Activated CD4-positive, alpha-beta T cell treated with anti-CD3 and anti-CD28 coated beads for 36 hours (primary cell): ENCODE measurements around the gene GPC6. TPM values are rescaled to one million over a fixed set of nuclear protein-coding genes. Genes with fewer than 3 reads are reported as not detected.
A peak's percentile ranks its signal among the peaks of the same experiment; 100 is the strongest.

Experiments
- ATAC-seq: fragments of 200-7000 bp; cut with Tn5 transposase; one replicate; pipeline ENCODE4 v1.10.0; 2021; ENCODE audit warnings: mild to moderate bottlenecking, moderate library complexity
- CTCF ChIA-PET: fragments of 350-600 bp; sonication (Branson Sonifier 250); formaldehyde crosslinking; loops from one replicate; lab custom pipeline; 2021; ENCODE audit warnings: antibody characterized with exemption; lab: Charles Lee
- POLR2A ChIA-PET: fragments of 350-600 bp; sonication (Branson Sonifier 250); formaldehyde crosslinking; loops from one replicate; lab custom pipeline; 2021; ENCODE audit warnings: antibody characterized with exemption, inconsistent platforms; lab: Charles Lee
- DNase-seq: peaks from one replicate; pipeline ENCODE4 v3.0.0-alpha.2; 2020
- H3K27ac Mint-ChIP-seq: one replicate; pipeline ENCODE4 v1.8.0; 2021; ENCODE audit warnings: mixed read lengths
- H3K27me3 Mint-ChIP-seq: one replicate; pipeline ENCODE4 v1.8.0; 2021; ENCODE audit warnings: mixed read lengths
- H3K36me3 Mint-ChIP-seq: one replicate; pipeline ENCODE4 v1.8.0; 2021; ENCODE audit warnings: low read depth, mixed read lengths
- H3K4me1 Mint-ChIP-seq: one replicate; pipeline ENCODE4 v1.8.0; 2021; ENCODE audit warnings: mixed read lengths
- H3K4me3 Mint-ChIP-seq: one replicate; pipeline ENCODE4 v1.8.0; 2021; ENCODE audit warnings: mild to moderate bottlenecking, moderate library complexity, mixed read lengths
- H3K9me3 Mint-ChIP-seq: one replicate; pipeline ENCODE4 v1.8.0; 2021; ENCODE audit warnings: low read depth, mixed read lengths
- intact Hi-C, 2 experiments: fragments of 100-400 bp; cut with DNase I in 1 of 2; cut with micrococcal nuclease in 1 of 2; formaldehyde crosslinking; loops; one replicate each; pipeline versions ENCODE4 v1.14.2 to v1.15.1; 2022 to 2024; cut with DNase I, micrococcal nuclease
- total RNA-seq, 2 experiments: library from RNA; stranded (reverse); gene quantifications; one replicate each; pipeline ENCODE4 v1.2.3, GENCODE V29; 2021

The GPC6 gene
- total RNA-seq, 2 experiments from 2014 or later, result not detected

DNA sequence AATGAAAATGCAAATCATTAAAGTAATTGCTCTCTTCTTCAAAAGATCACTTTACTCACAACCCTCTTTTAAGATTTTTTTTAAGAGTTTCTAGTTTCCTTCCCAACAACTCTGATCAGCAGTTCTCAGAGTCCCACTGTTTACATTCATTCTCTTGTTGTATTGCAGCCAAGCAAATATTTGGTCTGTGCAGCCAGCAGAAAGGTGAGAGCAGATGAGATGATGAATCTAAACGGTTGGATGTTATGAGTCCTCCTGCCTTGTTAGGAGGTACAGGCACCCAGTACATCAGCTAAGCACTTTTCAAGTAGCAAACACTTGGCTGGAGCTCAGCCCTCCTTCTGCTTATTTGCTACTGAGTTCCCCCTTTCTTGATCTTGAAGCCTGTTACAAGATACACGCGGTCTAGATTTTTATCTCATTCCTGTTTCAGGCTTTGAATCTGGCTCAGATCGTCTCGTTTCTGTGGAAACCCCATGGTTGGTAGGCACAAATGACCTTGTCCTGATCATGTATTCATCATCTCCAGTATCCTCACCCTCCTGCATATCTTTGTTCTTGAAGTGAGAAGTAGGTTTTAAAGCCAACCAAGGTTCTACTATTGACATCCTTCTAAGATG is 952.1 kb downstream of the GPC6 start:
- H3K27ac Mint-ChIP-seq, result no peak overlapping the region
- no peaks in the 10 kb centered on the region for H3K36me3 Mint-ChIP-seq
- intact Hi-C loops, result no loop called here
- H3K9me3 Mint-ChIP-seq, result no peaks in the 10 kb centered on the region
- no peaks in the 10 kb centered on the region for H3K27me3 Mint-ChIP-seq
- DNase-seq (no peak), ATAC-seq (no peak)
- H3K4me3 Mint-ChIP-seq, result no peak overlapping the region
- POLR2A ChIA-PET, result no interaction called here
- CTCF ChIA-PET, result no interaction called here
- peaks cover 10% of the 10 kb centered on the region for H3K4me1 Mint-ChIP-seq

- Mint-ChIP-seq H3K4me3 (no peak overlapping the region), H3K4me1 (peaks cover 10% of the 10 kb centered on the region), H3K27ac (no peak overlapping the region), H3K9me3 (no peaks in the 10 kb centered on the region), H3K27me3 (peaks cover 1% of the 10 kb centered on the region), H3K36me3 (no peaks in the 10 kb centered on the region)
- ATAC-seq, result no peak
- intact Hi-C loops, result no loop called here
- DNase-seq, result no peak
- POLR2A ChIA-PET, result no interaction called here
- CTCF ChIA-PET, result interaction anchor here (1.0 kb wide), 2 partner anchors 9 to 180 kb away, joined by 3 to 4 read pairs; no protein-coding TSS in a partner anchor
These were observed 955.0 kb downstream of the GPC6 start for GRCh38 chr13:94181461-94182107.

- DNase-seq (no peak), ATAC-seq (no peak)
- Mint-ChIP-seq H3K36me3 (no peaks in the 10 kb centered on the region), H3K27ac (no peak overlapping the region), H3K4me1 (peaks cover 10% of the 10 kb centered on the region), H3K27me3 (peaks cover 1% of the 10 kb centered on the region), H3K9me3 (no peaks in the 10 kb centered on the region), H3K4me3 (no peak overlapping the region)
- CTCF ChIA-PET, result interaction anchor here (1.0 kb wide), 1 partner anchor 179 kb away, joined by 3 read pairs; no protein-coding TSS in a partner anchor
- intact Hi-C loops, result no loop called here
- POLR2A ChIA-PET, result no interaction called here
These were observed 955.7 kb downstream of the GPC6 start for GRCh38 chr13:94182185-94182761.

- no peak overlapping the region for H3K27ac Mint-ChIP-seq
- POLR2A ChIA-PET, result no interaction called here
These were observed 959.9 kb downstream of the GPC6 start for GRCh38 chr13:94186470-94186869.

GRCh38 chr13:94188201-94188854 is 961.7 kb downstream of the GPC6 start:
- Mint-ChIP-seq H3K4me1 (no peaks in the 10 kb centered on the region), H3K9me3 (no peaks in the 10 kb centered on the region), H3K4me3 (no peak overlapping the region), H3K27me3 (peaks cover 1% of the 10 kb centered on the region), H3K27ac (no peak overlapping the region), H3K36me3 (no peaks in the 10 kb centered on the region)
- intact Hi-C loops, result no loop called here
- ChIA-PET CTCF (no interaction called here), POLR2A (no interaction called here)
- DNase-seq, result no peak
- ATAC-seq, result no peak

More at GRCh38 chr13:94186470-94186869, 959.9 kb downstream of the GPC6 start:
- ATAC-seq (no peak), DNase-seq (no peak)
- intact Hi-C loops, result no loop called here
- no peaks in the 10 kb centered on the region for H3K36me3 Mint-ChIP-seq
- H3K9me3 Mint-ChIP-seq, result no peaks in the 10 kb centered on the region
- peaks cover 1% of the 10 kb centered on the region for H3K27me3 Mint-ChIP-seq
- no peaks in the 10 kb centered on the region for H3K4me1 Mint-ChIP-seq
- CTCF ChIA-PET, result interaction anchor here (0.5 to 1.4 kb wide), 2 partner anchors 9 to 1341 kb away, joined by 3 read pairs; no protein-coding TSS in a partner anchor
- H3K4me3 Mint-ChIP-seq, result no peak overlapping the region

DNA sequence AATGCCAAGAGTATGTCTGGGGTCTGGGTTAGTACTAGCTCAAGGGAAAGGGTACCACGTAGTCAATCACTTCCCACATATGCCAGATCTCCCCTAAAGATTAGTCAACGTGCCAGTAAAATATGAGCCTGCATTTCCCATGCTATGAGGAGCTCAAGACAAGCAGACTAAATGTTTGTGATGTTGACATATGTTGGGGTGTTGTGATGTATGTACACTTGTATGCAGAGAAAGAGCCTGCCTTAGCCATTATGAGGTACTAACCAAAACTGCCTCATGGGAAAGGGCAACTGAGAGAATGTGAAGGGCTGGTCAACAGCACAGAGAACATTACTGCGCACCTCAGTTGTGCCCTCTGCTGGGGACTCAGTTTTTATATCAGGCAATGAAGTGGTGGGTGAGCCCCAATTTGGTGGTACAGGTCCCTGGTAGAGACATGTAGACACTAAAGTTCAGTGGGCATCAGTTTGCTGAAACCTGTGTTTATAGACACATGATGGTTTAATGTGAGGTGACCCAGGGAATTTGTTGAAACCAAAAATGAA is 965.9 kb downstream of the GPC6 start:
- Mint-ChIP-seq H3K27me3 (no peaks in the 10 kb centered on the region), H3K4me3 (no peak overlapping the region), H3K9me3 (no peaks in the 10 kb centered on the region), H3K4me1 (no peaks in the 10 kb centered on the region), H3K27ac (no peak overlapping the region), H3K36me3 (no peaks in the 10 kb centered on the region)
- intact Hi-C loops, result no loop called here
- ChIA-PET POLR2A (no interaction called here), CTCF (interaction anchor here (0.6 to 1.6 kb wide), 4 partner anchors 19 to 1406 kb away, joined by 3 to 4 read pairs (median 4); no protein-coding TSS in a partner anchor)
- ATAC-seq, result peak; percentile 39
- peak; percentile 29 for DNase-seq

DNA sequence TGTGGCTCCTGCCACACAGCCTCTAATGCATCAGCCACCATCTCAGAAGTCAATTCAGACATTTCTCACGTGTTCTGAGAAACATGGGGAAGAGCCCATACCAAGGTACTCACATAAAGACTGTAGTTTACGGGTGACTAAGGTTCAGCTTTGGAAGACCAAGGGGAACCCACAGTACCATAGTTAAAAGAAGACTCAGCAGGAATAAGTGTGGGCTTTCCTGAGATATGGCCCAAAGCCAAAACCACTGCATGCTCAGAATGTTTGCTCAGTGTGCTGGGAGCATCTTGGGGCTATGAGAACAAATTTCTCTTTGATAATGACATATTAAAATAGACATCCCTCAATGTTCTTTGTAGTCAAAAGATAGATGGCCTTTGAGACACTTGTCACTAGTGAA is 969.1 kb downstream of the GPC6 start:
- no peaks in the 10 kb centered on the region for H3K4me1 Mint-ChIP-seq
- CTCF ChIA-PET, result interaction anchor here (0.7 kb wide), 1 partner anchor 9 kb away, joined by 3 read pairs; no protein-coding TSS in a partner anchor
- POLR2A ChIA-PET, result no interaction called here
- ATAC-seq, result no peak
- no peaks in the 10 kb centered on the region for H3K27me3 Mint-ChIP-seq
- no peak for DNase-seq
- H3K27ac Mint-ChIP-seq, result no peak overlapping the region
- intact Hi-C loops, result no loop called here
- H3K9me3 Mint-ChIP-seq, result no peaks in the 10 kb centered on the region
- H3K4me3 Mint-ChIP-seq, result no peak overlapping the region
- no peaks in the 10 kb centered on the region for H3K36me3 Mint-ChIP-seq

DNA sequence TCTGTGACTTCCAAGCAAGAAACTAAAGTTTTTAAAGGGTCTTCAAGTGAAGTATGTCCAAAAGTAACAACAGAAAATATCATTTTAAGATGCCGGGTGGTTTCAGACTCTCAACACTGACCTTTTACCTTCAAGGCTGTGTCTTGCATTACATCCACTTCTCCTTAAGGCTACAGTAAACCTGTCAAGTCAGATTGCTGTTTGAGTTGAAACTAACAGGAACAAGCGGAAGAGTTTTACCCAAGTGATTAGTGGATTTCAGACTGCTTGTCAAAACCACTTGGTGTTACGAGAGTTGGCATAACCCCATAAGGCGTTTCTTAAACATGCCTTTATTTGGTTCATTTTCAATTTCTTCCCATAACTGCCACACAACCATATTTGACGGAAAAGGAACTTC is 969.8 kb downstream of the GPC6 start:
- no peak overlapping the region for H3K27ac Mint-ChIP-seq
- intact Hi-C loops, result no loop called here
- ChIA-PET CTCF (no interaction called here), POLR2A (no interaction called here)
- H3K36me3 Mint-ChIP-seq, result no peaks in the 10 kb centered on the region
- DNase-seq, result no peak
- no peak overlapping the region for H3K4me3 Mint-ChIP-seq
- no peaks in the 10 kb centered on the region for H3K9me3 Mint-ChIP-seq
- H3K4me1 Mint-ChIP-seq, result no peaks in the 10 kb centered on the region
- no peak for ATAC-seq
- no peaks in the 10 kb centered on the region for H3K27me3 Mint-ChIP-seq

DNA sequence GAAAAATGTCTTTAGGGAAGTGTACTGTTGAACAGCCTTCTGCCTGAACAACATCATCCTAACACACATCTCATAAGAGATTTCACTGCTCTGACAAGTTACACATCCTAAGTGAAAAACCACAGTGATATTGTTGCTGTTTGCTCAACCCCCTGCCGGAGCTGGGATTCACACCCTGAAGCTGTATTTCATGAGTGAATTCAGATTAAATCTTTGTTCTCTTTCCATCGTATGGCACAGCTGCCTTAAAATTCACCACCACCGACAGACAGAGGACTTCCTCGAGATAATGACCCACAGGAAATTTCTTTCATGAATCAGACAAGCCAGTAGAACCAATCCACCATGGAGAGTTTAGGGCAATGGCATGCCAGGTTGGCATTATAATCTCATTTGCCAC is 972.1 kb downstream of the GPC6 start:
- no peaks in the 10 kb centered on the region for H3K9me3 Mint-ChIP-seq
- POLR2A ChIA-PET, result no interaction called here
- H3K27me3 Mint-ChIP-seq, result no peaks in the 10 kb centered on the region
- no peaks in the 10 kb centered on the region for H3K36me3 Mint-ChIP-seq
- no peak overlapping the region for H3K27ac Mint-ChIP-seq
- ATAC-seq (no peak), DNase-seq (no peak)
- H3K4me3 Mint-ChIP-seq, result no peak overlapping the region
- intact Hi-C loops, result no loop called here
- CTCF ChIA-PET, result no interaction called here
- H3K4me1 Mint-ChIP-seq, result no peaks in the 10 kb centered on the region

- Mint-ChIP-seq H3K9me3 (no peaks in the 10 kb centered on the region), H3K27ac (no peak overlapping the region), H3K27me3 (no peaks in the 10 kb centered on the region), H3K36me3 (no peaks in the 10 kb centered on the region), H3K4me3 (no peak overlapping the region), H3K4me1 (no peaks in the 10 kb centered on the region)
- ATAC-seq, result no peak
- no peak for DNase-seq
- ChIA-PET CTCF (interaction anchor here (0.6 kb wide), 1 partner anchor 136 kb away, joined by 3 read pairs; no protein-coding TSS in a partner anchor), POLR2A (no interaction called here)
- intact Hi-C loops, result no loop called here
These were observed 972.5 kb downstream of the GPC6 start for GRCh38 chr13:94199135-94199534.

GRCh38 chr13:94201022-94201421 is 974.4 kb downstream of the GPC6 start:
- ATAC-seq (no peak), DNase-seq (no peak)
- no peak overlapping the region for H3K27ac Mint-ChIP-seq
- no peaks in the 10 kb centered on the region for H3K36me3 Mint-ChIP-seq
- intact Hi-C loops, result no loop called here
- H3K9me3 Mint-ChIP-seq, result no peaks in the 10 kb centered on the region
- H3K4me3 Mint-ChIP-seq, result no peak overlapping the region
- H3K4me1 Mint-ChIP-seq, result no peaks in the 10 kb centered on the region
- no peaks in the 10 kb centered on the region for H3K27me3 Mint-ChIP-seq
- ChIA-PET CTCF (no interaction called here), POLR2A (no interaction called here)
